BLaER1 treated with 17β-estradiol and CSF1 and Interleukin-3, amounts not matched to agents 10 nM and 100 nM (cell line): Measurements from ENCODE around the gene KRTAP9-2.
"Not testable (repeated sequence)": the region's sequence is repeated elsewhere in the genome, so short reads cannot be mapped to it uniquely, and the experiment has no call there.

ENCODE experiments used
- H3K27ac ChIP-seq, 11 experiments: shearing (Covaris generic); formaldehyde crosslinking; 2 replicates each; pipeline ENCODE4 v1.8.1; 2022
- H3K27me3 ChIP-seq, 11 experiments: shearing (Covaris generic); formaldehyde crosslinking; 2 replicates each; pipeline ENCODE4 v1.8.1; 2022
- H3K36me3 ChIP-seq, 11 experiments: shearing (Covaris generic); formaldehyde crosslinking; 2 replicates each; pipeline ENCODE4 v1.8.1; 2022
- H3K4me1 ChIP-seq, 10 experiments: shearing (Covaris generic); formaldehyde crosslinking; 2 replicates each; pipeline ENCODE4 v1.8.1; 2022
- H3K4me2 ChIP-seq, 11 experiments: shearing (Covaris generic); formaldehyde crosslinking; 2 replicates each; pipeline ENCODE4 v1.8.1; 2022
- H3K4me3 ChIP-seq, 10 experiments: shearing (Covaris generic); formaldehyde crosslinking; 2 replicates each; pipeline ENCODE4 v1.8.1; 2022
- H3K9ac ChIP-seq, 11 experiments: shearing (Covaris generic); formaldehyde crosslinking; 2 replicates each; pipeline ENCODE4 v1.8.1; 2022
- H3K9me3 ChIP-seq, 11 experiments: shearing (Covaris generic); formaldehyde crosslinking; replicated peaks in 1 of 11; 2 replicates each; pipeline ENCODE4 v1.8.1; 2022
- H4K20me1 ChIP-seq, 11 experiments: shearing (Covaris generic); formaldehyde crosslinking; 2 replicates each; pipeline ENCODE4 v1.8.1; 2022
- Cebpa-rat ChIP-seq, 11 experiments: shearing (Covaris generic); IDR thresholded peaks; 2 replicates each; pipeline ENCODE4 v1.8.1; 2022

KRTAP9-2 gene, protein sequence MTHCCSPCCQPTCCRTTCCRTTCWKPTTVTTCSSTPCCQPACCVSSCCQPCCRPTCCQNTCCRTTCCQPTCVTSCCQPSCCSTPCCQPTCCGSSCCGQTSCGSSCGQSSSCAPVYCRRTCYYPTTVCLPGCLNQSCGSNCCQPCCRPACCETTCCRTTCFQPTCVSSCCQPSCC

DNA sequence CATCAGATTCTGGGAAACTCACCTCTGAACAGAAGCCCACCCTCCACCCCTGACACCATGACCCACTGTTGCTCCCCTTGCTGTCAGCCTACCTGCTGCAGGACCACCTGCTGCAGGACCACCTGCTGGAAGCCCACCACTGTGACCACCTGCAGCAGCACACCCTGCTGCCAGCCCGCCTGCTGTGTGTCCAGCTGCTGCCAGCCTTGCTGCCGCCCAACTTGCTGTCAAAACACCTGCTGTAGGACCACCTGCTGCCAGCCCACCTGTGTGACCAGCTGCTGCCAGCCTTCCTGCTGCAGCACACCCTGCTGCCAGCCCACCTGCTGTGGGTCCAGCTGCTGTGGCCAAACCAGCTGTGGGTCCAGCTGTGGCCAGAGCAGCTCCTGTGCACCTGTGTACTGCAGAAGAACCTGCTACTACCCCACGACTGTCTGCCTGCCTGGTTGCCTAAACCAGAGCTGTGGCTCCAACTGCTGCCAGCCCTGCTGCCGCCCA, at the start of gene KRTAP9-2:
TSS of gene KRTAP9-2 (plus strand) at position 51 of the 498 bp plus-strand sequence. CDS start at position 58, 7 bp downstream.
- not testable (repeated sequence) for H4K20me1 ChIP-seq, H3K4me1 ChIP-seq, H3K9me3 ChIP-seq, H3K27me3 ChIP-seq, H3K36me3 ChIP-seq, H3K27ac ChIP-seq, H3K4me3 ChIP-seq, H3K4me2 ChIP-seq, H3K9ac ChIP-seq

DNA sequence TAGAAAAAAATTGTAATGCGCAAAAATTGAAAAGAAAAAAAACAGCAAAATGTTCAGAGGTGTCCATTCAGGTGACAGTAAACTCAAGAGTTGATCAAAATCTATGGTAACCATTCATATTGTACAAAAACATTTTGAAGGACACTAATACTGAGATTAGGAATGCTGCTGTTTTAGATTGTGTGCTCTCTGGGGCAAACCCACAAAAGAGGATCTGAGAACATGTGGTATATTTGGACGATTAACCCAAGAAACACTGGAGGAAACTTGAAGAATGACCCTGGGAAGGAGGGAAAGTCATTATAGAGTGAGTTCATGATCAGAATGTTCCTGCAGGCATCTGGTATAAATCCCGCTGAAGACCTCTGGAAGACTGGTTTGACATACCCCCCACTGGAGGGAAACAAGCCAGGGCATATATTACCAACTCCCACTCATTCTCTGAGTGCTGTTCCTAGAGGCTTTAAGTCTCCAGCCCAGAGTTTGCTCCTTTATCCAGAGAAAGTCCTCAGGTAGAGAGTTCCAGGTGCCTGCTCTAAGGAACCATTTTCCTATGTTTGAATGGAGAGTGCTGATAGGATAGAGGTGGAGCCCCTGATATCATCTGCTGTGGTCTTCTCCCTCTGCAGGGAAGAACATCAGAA, 49.6 kb upstream of the KRTAP9-2 start:
- Histone ChIP-seq H3K27me3 (no peaks in the 10 kb centered on the region; a peak in 1 of 22 replicates), H3K4me2 (peak overlapping the region; percentile 74 to 95 (median 91)), H3K27ac (peak overlapping the region in 7 of 11 experiments; percentile 7 to 62 (median 34); a peak in 7 of 22 replicates), H3K36me3 (no peaks in the 10 kb centered on the region), H3K4me1 (peaks cover 25 to 44% (median 30%) of the 10 kb centered on the region in 10 experiments), H3K9me3 (peaks cover 0 to 13% (median 0%) of the 10 kb centered on the region in 11 experiments; a peak in 5 of 22 replicates), H3K9ac (no peak overlapping the region), H4K20me1 (no peaks in the 10 kb centered on the region), H3K4me3 (no peak overlapping the region)
- TF ChIP-seq Cebpa-rat (IDR thresholded peaks at IDR 0.05) = no peak

DNA sequence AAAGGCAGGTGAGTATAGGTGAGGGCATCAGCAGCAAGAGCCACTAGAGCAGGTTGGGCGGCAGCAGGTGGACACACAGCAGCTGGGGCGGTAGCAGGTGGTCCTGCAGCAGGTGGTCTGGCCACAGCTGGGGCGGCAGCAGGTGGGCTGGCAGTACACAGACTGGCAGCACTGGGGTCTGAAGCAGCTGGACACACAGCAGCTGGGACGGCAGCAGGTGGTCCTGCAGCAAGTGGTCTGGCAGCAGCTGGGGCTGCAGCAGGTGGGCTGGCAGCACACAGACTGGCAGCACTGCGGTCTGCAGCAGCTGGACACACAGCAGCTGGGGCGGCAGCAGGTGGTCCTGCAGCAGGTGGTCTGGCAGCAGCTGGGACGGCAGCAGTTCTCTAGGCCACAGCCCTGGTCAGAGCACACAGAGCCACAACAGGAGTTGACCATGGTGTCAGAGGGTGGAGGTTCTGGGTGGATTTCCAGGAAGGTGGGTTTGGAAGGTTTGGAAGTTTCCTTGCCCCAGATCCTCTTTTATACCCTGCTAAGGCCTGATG, 48.6 kb upstream of the KRTAP9-2 start, which contains the start of gene KRTAP4-2:
TSS of gene KRTAP4-2 (minus strand) at position 495 of the 545 bp plus-strand sequence. CDS start at position 438, 57 bp downstream.
- no peaks in the 10 kb centered on the region; a peak in 1 of 22 replicates for H3K27me3 ChIP-seq
- H3K4me1 ChIP-seq = peaks cover 25 to 44% (median 30%) of the 10 kb centered on the region in 10 experiments
- H3K4me2 ChIP-seq = peak within 1 kb of the TSS; percentile 74 to 95 (median 91)
- H3K27ac ChIP-seq = peak within 1 kb of the TSS in 3 of 11 experiments; percentile 34 to 60 (median 44); a peak in 5 of 22 replicates
- H3K9me3 ChIP-seq = peaks cover 0 to 13% (median 0%) of the 10 kb centered on the region in 11 experiments; a peak in 5 of 22 replicates
- H3K36me3 ChIP-seq = no peaks in the 10 kb centered on the region
- no peaks in the 10 kb centered on the region for H4K20me1 ChIP-seq
- H3K9ac ChIP-seq = no peak within 1 kb of the TSS
- H3K4me3 ChIP-seq = no peak within 1 kb of the TSS
- TF ChIP-seq Cebpa-rat (IDR thresholded peaks at IDR 0.05) = no peak

DNA sequence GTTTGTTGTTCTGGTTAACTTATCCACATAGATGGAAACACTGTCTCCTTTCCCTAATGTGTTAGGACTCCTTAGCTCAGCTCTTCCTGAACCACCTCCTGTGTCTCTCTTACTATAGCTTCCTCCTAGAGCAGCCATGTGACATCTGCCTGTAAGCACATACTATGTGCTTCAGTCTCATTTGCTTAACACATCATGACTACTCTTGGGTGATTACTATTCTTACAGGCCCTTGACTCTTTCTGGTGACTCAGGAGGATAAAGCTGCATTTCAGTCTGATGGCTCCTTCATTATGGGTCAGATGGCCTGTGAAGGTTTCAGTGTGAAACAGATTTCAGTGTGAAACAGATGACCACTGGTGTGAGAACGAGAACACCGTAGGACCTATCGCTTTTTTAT, 48.1 kb upstream of the KRTAP9-2 start:
- no peaks in the 10 kb centered on the region for H3K36me3 ChIP-seq
- no peak for TF ChIP-seq Cebpa-rat (IDR thresholded peaks at IDR 0.05)
- no peak overlapping the region for H3K4me3 ChIP-seq
- H3K27ac ChIP-seq = peak overlapping the region in 3 of 11 experiments; percentile 34 to 60 (median 44); a peak in 5 of 22 replicates
- no peaks in the 10 kb centered on the region; a peak in 1 of 22 replicates for H3K27me3 ChIP-seq
- H3K9me3 ChIP-seq = peaks cover 0 to 13% (median 0%) of the 10 kb centered on the region in 11 experiments; a peak in 5 of 22 replicates
- H3K4me1 ChIP-seq = peaks cover 25 to 40% (median 30%) of the 10 kb centered on the region in 10 experiments
- H3K4me2 ChIP-seq = peak overlapping the region in 2 of 11 experiments; percentile 78 to 91; a peak in 5 of 22 replicates
- no peak overlapping the region for H3K9ac ChIP-seq
- no peaks in the 10 kb centered on the region for H4K20me1 ChIP-seq

DNA sequence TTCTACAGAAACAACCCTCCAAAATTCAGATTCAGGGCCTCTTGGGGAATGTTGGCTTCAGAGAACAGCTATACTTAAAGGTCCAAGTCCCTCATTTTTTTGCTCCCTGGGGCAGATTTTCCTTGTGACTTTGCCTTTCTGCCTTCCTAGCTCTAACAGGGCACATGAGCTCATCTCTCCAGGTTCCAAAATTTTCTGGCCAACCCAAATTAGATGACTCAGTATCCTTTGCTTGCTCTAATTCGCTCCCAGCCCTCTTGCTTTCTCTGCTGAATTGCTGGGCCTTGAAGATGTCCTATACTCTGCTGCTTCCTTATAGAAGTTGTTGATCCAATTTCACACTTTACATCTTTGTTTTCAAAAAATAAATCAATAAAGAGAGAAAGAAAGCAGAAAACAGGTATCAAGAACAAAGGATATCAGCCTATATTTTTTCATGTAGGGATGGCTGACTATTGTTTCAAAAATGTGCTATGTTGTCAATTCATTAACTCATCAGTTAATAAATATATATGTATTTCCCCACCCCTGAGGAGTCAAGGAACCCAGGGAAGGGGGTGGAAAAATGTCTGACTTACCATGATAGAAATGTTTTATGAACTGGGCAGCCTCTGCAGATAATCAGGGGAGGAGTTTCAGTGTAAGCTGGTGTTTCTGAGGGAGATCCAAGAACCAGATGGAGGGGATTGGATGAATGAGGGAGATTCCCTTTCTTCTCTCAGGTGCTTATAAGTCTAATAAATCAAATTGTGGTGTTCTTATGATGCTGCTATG, 47.4 kb upstream of the KRTAP9-2 start:
- Histone ChIP-seq H3K4me1 (peaks cover 25 to 40% (median 30%) of the 10 kb centered on the region in 10 experiments), H3K4me2 (peak overlapping the region in 3 of 11 experiments; percentile 14 to 91 (median 78); a peak in 4 of 22 replicates), H3K36me3 (no peaks in the 10 kb centered on the region), H3K27ac (peak overlapping the region in 3 of 11 experiments; percentile 34 to 60 (median 44); a peak in 5 of 22 replicates), H4K20me1 (no peaks in the 10 kb centered on the region), H3K4me3 (no peak overlapping the region), H3K9ac (no peak overlapping the region), H3K27me3 (no peaks in the 10 kb centered on the region; a peak in 1 of 22 replicates), H3K9me3 (peaks cover 0 to 13% (median 0%) of the 10 kb centered on the region in 11 experiments; a peak in 5 of 22 replicates)
- TF ChIP-seq Cebpa-rat (IDR thresholded peaks at IDR 0.05) = no peak

DNA sequence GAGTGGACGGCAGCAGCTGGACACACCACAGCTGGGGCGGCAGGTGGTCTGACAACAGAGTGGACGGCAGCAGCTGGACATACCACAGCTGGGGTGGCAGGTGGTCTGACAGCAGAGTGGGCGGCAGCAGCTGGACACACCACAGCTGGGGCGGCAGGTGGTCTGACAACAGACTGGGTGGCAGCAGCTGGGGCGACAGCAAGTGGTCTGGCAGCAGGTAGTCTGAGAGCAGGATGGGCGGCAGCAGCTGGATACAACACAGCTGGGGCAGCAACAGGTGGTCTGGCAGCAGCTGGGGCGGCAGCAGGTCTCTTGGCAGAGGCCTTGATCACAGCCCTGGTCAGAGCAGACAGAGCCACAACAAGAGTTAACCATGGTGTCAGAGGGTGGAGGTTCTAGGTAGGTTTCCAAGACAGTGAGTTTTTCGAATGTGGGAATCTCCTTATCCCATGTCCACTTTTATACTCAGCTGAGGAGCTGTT, 41.9 kb upstream of the KRTAP9-2 start, which contains the start of gene KRTAP4-1:
TSS of gene KRTAP4-1 (minus strand) at position 432 of the 482 bp plus-strand sequence. CDS start at position 375, 57 bp downstream.
- Histone ChIP-seq H3K4me3 (no peak within 1 kb of the TSS), H4K20me1 (no peaks in the 10 kb centered on the region), H3K9me3 (no peaks in the 10 kb centered on the region), H3K9ac (no peak within 1 kb of the TSS), H3K27ac (no peak within 1 kb of the TSS), H3K4me1 (no peaks in the 10 kb centered on the region), H3K4me2 (no peak within 1 kb of the TSS), H3K36me3 (no peaks in the 10 kb centered on the region), H3K27me3 (no peaks in the 10 kb centered on the region)
- no peak for TF ChIP-seq Cebpa-rat (IDR thresholded peaks at IDR 0.05)

DNA sequence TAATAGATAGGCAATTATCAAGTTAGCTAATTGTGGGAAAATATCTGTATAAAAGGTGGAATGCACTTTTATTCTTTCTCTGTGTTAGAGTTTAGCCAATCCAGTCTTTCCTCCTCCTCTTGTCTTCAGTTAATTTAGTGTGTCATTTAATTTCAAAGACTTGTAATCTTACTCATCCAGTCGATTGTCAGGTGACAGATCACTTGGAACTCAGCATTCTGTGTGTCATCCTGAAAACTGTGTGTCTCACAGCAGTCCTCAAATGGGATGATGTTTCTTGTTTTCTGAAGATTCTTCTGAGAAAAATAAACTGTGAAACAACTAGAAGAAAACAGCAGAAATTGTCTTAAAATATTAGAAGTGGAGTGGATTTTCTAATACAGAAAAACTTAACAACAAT, 41.4 kb upstream of the KRTAP9-2 start:
- H3K4me1 ChIP-seq = no peaks in the 10 kb centered on the region
- no peak for TF ChIP-seq Cebpa-rat (IDR thresholded peaks at IDR 0.05)
- no peaks in the 10 kb centered on the region for H3K36me3 ChIP-seq
- no peak overlapping the region for H3K9ac ChIP-seq
- H3K9me3 ChIP-seq = no peaks in the 10 kb centered on the region
- H4K20me1 ChIP-seq = no peaks in the 10 kb centered on the region
- H3K27ac ChIP-seq = no peak overlapping the region
- no peak overlapping the region for H3K4me3 ChIP-seq
- no peaks in the 10 kb centered on the region for H3K27me3 ChIP-seq
- no peak overlapping the region for H3K4me2 ChIP-seq

DNA sequence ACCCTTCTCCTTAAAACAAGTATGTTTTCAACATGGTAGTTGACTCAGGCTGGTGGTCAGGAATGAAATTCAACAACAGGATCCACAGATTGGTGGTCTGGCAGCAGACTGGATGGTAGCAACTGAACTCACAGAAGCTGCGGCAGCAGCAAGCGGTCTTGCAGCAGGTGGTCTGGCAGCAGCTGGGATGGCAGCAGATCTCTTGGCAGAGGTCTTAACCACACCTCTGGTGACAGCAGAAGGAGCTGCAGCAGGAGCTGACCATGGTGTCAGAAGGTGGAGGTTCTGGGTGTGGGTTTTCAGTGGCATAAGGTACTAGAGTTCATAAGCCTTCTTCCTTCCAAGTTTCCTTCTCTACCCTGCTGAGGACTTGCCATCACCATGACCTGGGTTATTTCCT, 39.6 kb upstream of the KRTAP9-2 start:
- no peaks in the 10 kb centered on the region for H3K9me3 ChIP-seq
- H4K20me1 ChIP-seq = no peaks in the 10 kb centered on the region
- H3K4me1 ChIP-seq = no peaks in the 10 kb centered on the region
- no peak overlapping the region for H3K4me3 ChIP-seq
- H3K9ac ChIP-seq = no peak overlapping the region
- no peaks in the 10 kb centered on the region for H3K27me3 ChIP-seq
- no peak overlapping the region for H3K4me2 ChIP-seq
- TF ChIP-seq Cebpa-rat (IDR thresholded peaks at IDR 0.05) = no peak
- no peak overlapping the region for H3K27ac ChIP-seq
- no peaks in the 10 kb centered on the region for H3K36me3 ChIP-seq

DNA sequence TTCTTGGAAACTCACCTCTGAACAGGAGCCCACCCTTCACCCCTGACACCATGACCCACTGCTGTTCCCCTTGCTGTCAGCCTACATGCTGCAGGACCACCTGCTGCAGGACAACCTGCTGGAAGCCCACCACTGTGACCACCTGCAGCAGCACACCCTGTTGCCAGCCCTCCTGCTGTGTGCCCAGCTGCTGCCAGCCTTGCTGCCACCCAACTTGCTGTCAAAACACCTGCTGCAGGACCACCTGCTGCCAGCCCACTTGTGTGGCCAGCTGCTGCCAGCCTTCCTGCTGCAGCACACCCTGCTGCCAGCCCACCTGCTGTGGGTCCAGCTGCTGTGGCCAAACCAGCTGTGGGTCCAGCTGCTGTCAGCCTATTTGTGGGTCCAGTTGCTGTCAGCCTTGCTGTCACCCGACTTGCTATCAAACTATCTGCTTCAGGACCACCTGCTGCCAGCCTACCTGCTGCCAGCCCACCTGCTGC, 36.6 kb upstream of the KRTAP9-2 start, which contains the start of gene KRTAP9-1:
TSS of gene KRTAP9-1 (plus strand) at position 51 of the 482 bp plus-strand sequence. CDS start at position 51, 0 bp downstream.
- H3K9me3 ChIP-seq, H3K4me2 ChIP-seq, H3K4me1 ChIP-seq, H3K9ac ChIP-seq, H3K36me3 ChIP-seq, H3K27ac ChIP-seq, H4K20me1 ChIP-seq, H3K4me3 ChIP-seq, H3K27me3 ChIP-seq: not testable (repeated sequence)
